GM12801 (cell line): ENCODE data around the gene FOLR2.

Source experiments
- TF ChIP-seq, protein P1 (sequence below): IDR thresholded peaks from one replicate; pipeline ENCODE4 v1.5.1; 2011; ENCODE audit warnings: control low read depth; ENCODE audit not compliant: insufficient read length; ENCODE audit errors: extremely low read depth

FOLR2 gene

DNA sequence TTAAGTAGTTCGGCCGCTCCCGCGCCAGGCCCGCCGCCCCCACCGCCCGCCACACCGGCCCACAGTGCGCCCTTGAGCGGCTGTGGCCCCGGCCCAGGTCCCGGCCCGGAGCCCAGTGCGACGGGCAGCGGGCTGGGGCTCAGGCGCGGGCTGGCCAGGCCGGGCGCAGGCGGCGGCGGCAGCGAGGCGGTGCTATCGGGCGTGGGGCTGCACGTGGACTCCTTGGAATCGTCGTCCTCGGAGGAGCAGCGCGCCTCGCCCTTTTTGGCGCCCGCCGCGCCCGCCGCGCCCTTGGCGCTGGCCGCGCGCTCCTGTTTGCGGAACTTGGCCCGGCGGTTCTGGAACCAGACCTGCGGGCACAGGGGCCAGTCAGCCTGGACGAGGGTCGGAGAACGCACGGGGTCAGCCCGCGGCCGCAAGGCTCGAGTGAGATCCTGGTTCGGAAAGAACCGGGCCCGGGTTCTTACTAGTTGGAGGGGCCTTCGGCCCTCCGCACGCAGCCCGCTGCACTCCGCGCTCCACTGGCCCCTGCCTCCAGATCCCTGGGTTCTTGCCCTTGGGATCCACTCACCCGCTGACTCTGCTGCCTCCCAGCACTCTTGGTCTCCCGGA is 23.4 kb downstream of the FOLR2 start:
- TF ChIP-seq, protein P1, sequence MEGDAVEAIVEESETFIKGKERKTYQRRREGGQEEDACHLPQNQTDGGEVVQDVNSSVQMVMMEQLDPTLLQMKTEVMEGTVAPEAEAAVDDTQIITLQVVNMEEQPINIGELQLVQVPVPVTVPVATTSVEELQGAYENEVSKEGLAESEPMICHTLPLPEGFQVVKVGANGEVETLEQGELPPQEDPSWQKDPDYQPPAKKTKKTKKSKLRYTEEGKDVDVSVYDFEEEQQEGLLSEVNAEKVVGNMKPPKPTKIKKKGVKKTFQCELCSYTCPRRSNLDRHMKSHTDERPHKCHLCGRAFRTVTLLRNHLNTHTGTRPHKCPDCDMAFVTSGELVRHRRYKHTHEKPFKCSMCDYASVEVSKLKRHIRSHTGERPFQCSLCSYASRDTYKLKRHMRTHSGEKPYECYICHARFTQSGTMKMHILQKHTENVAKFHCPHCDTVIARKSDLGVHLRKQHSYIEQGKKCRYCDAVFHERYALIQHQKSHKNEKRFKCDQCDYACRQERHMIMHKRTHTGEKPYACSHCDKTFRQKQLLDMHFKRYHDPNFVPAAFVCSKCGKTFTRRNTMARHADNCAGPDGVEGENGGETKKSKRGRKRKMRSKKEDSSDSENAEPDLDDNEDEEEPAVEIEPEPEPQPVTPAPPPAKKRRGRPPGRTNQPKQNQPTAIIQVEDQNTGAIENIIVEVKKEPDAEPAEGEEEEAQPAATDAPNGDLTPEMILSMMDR = no peak

DNA sequence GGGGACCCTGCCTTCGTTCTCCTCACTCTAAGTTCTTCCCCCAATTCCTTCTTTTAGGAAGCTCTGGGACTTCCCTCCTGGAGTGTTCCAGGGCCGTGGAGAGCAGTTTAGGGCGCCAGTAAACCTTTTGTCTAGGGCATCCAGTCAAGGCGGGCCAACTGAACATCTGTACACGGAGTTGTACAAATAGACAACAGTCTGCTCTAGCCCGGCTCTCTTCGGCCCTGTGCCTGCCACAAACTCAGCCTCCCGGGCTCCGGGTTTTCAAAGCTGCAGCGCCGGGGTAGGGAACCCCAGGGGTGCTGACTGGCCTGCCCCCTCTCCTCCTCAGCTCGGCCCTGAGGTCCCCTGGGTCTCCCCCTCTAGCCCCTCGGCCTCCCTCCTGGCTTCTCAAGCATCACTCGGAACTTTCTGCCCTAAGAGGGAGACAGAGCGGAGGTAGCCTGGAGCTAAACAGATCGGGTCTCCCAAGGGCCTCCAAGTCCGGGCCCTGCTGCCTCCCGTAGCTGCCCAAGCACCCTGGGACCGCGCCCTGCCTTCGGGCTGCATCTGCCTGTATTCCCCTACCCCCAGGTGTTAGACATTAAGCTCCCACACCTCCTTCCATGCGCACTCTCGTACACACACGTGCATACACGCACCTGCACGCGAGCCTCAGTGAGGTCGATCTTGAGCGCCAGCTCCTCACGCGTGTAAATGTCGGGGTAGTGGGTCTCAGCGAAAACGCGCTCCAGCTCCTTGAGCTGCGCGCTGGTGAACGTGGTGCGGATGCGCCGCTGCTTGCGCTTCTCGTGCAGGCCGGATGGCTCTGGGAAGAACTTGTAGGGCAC is 24.1 kb downstream of the FOLR2 start:
- TF ChIP-seq, protein P1 = no peak

DNA sequence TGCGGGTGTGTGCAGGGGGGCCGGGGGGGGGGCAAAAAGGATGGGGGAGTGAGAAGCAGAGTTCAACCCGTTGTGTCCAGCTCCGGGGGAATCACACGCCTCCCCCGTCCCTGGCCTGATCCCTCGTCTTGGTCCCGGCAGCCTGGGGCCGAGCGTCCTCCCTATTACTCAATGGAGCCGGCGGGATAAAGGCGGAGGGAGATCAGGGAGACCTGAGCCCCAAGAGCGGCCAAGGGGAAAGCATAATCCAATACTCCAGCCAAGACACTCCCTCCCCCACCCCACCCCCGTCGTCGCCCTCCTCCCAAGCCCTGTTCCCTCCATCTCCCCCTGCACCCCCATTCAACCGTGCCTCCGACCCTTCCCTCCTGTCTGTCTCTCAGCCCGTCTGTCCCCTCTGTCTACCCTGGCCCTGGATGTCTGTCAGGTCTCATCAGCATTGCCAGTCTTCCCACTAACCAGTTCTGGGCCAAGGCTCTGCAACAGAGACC is 24.7 kb downstream of the FOLR2 start:
- TF ChIP-seq, protein P1 = no peak

DNA sequence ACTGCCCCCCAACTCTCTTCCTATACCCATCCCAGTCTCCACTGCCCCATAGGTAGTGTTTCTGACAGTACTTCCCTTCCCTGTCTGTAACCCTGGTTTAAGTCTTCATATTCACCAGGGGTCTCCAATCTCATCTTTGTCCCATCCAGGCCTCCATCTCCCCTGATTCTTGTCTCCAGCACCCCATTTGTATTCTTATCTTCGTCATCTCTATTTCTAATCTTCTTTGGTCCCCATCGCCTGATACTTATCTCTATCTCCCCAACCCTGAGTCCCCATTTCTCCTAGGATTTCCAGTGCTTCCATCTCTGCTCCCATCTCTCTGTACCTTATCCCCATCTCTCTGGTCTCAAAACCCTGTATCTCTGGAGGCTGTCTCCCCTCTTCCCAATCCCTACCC is 25.5 kb downstream of the FOLR2 start:
- TF ChIP-seq, protein P1 = no peak

DNA sequence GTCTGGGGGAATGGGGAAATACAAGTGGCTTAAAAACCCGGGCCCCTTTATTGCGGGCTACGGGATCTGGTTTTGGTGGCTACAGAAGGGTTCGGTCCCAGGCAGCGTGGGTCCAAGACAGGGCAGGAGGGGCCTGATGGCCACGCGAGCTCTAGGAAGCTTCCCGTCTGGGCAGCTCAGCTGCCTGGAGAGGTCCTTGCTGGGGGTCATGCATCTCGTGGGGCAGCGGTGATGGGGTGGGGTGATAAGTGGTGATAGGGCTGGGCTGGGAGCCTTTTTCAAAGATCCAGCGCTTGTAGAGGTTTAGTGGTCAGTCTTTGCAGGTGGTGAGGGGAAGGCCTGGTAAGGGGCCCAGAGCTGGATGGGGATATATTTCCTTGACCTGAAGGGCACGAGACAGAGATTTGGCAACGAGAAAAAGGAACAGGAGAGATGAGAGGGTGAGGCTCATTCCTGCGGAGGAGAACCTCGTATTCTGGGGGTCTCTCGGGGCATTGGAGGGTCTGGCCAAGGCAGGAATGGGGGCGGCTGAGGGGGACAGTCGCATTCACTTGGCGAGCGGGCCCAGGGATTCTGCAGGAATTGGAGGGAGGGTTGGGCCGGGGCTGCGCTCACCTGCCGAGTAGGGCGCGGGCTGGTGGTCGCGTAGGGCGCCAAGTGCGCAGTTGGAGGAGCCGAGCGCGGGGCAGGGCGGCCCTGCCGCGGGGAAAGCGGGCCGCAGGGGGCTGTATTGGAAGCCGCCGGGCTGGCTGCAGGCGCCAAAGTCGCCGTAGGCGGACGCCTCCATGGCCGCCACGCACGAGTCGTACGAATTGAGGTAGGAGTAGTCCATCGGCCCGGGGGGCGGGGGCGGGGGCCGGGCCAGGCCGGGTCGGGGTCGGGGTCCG is 26.8 kb downstream of the FOLR2 start:
- TF ChIP-seq, protein P1 = no peak

DNA sequence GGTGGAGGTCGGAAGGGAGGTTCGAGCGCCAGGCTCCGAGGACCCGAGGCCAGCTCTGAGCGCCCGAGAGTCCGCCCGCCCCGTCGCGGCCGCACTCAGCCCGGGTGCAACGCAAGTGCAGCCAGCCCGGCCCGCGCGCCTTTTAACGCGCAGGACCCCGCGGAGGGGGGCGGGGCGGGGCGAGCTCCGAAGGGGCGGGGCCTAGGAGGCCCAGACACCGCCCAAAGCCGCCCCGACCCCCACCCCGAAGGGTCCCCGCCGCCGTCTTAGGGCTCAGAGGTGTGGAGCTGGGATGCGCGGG is 27.4 kb downstream of the FOLR2 start, which contains the start of gene PHOX2A:
PHOX2A (minus strand) TSS at position 117 of the 301 bp plus-strand sequence. CDS start 172 bp downstream, outside the sequence.
- TF ChIP-seq, protein P1 = no peak
